PC-9 (cell line): Measurements from ENCODE around the gene ABI3BP.

Source experiments
- CTCF ChIP-seq: fragments of 200-600 bp; sonication (generic); conservative IDR thresholded peaks from 2 replicates; pipeline ENCODE4 v1.6.1; 2017; ENCODE audit warnings: mixed run types, antibody characterized with exemption, mild to moderate bottlenecking, moderate library complexity
- EZH2 ChIP-seq: fragments of 200-600 bp; sonication (generic); IDR thresholded peaks from 2 replicates; pipeline ENCODE4 v1.8.0; 2017; ENCODE audit warnings: antibody characterized with exemption, low read depth

DNA sequence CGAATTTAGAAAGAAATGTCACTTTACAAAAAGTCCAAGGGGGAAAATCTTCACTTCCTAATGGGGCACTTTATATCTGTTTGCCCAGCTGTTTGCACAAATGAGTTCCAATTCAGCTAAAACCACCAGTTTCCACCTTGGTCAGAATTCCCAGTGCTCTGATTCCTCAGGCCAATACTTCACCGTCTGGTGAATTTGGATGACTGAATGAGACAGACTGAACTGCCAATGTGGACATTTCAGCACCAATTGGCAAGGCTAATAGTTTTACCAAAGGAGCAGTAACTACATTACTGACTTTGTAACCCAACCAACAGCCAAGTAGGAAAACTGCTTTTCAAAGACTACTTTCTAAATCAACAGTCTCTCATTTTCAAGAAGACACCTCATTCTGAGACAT lies 51.8 kb downstream of the ABI3BP start:
- no peak for TF ChIP-seq CTCF
- TF ChIP-seq EZH2, result no peak
